Activated CD4-positive, alpha-beta memory T cell treated with anti-CD3 and anti-CD28 coated beads, Interleukin-2, amount 10 ng/mL, durations not matched to agents 7 days and 5 days (primary cell): ENCODE measurements around the gene RIN1. TPM values are rescaled to one million over a fixed set of nuclear protein-coding genes. Genes with fewer than 3 reads are reported as not detected.

Experiments used
- CTCF ChIA-PET: fragments of 350-600 bp; sonication (Branson Sonifier 250); formaldehyde crosslinking; loops from one replicate; lab custom pipeline; 2021; ENCODE audit warnings: antibody characterized with exemption, inconsistent platforms; lab: Charles Lee
- POLR2A ChIA-PET: fragments of 350-600 bp; sonication (Branson Sonifier 250); formaldehyde crosslinking; loops from one replicate; lab custom pipeline; 2021; ENCODE audit warnings: antibody characterized with exemption; lab: Charles Lee
- DNase-seq: peaks from one replicate; pipeline ENCODE4 v3.0.0-alpha.2; 2020
- H3K27ac Mint-ChIP-seq: one replicate; pipeline ENCODE4 v1.8.0; 2021; ENCODE audit warnings: mild to moderate bottlenecking, mixed read lengths
- H3K27me3 Mint-ChIP-seq: one replicate; pipeline ENCODE4 v1.8.0; 2021; ENCODE audit warnings: mixed read lengths
- H3K36me3 Mint-ChIP-seq: one replicate; pipeline ENCODE4 v1.8.0; 2021; ENCODE audit warnings: low read depth, mixed read lengths
- H3K4me1 Mint-ChIP-seq: one replicate; pipeline ENCODE4 v1.8.0; 2021; ENCODE audit warnings: mixed read lengths
- H3K4me3 Mint-ChIP-seq: one replicate; pipeline ENCODE4 v1.8.0; 2021; ENCODE audit warnings: mild to moderate bottlenecking, mixed read lengths
- H3K9me3 Mint-ChIP-seq: one replicate; pipeline ENCODE4 v1.8.0; 2021; ENCODE audit warnings: mixed read lengths
- total RNA-seq, 2 experiments: library from RNA; stranded (reverse); gene quantifications; one replicate each; pipeline ENCODE4 v1.2.3, GENCODE V29; 2021

RIN1 gene
- total RNA-seq, 2 experiments from 2014 or later: 0.43 to 0.73 TPM

- DNase-seq: no peak
- H3K36me3 Mint-ChIP-seq: no peaks in the 10 kb centered on the region
- no peaks in the 10 kb centered on the region for H3K9me3 Mint-ChIP-seq
- no peak overlapping the region for H3K4me3 Mint-ChIP-seq
- ChIA-PET CTCF (no interaction called here), POLR2A (no interaction called here)
- peaks cover 54% of the 10 kb centered on the region for H3K4me1 Mint-ChIP-seq
- H3K27me3 Mint-ChIP-seq: peaks cover 8% of the 10 kb centered on the region
- H3K27ac Mint-ChIP-seq: no peak overlapping the region
These were observed 50.8 kb downstream of the RIN1 start for GRCh38 chr11:66285250-66285947.

- POLR2A ChIA-PET: no interaction called here
- CTCF ChIA-PET: interaction anchor here (0.7 to 4.6 kb wide), 2 partner anchors 15 to 925 kb away, joined by 3 to 44 read pairs; partner anchors contain the start of gene RAB1B
- H3K36me3 Mint-ChIP-seq: no peaks in the 10 kb centered on the region
- H3K4me3 Mint-ChIP-seq: no peak overlapping the region
- peaks cover 7% of the 10 kb centered on the region for H3K27me3 Mint-ChIP-seq
- H3K27ac Mint-ChIP-seq: no peak overlapping the region
- H3K4me1 Mint-ChIP-seq: peaks cover 47% of the 10 kb centered on the region
- no peak for DNase-seq
- H3K9me3 Mint-ChIP-seq: no peaks in the 10 kb centered on the region
These were observed 51.6 kb downstream of the RIN1 start for GRCh38 chr11:66284526-66285078.

- Mint-ChIP-seq H3K27me3 (peaks cover 15% of the 10 kb centered on the region), H3K4me3 (no peak overlapping the region), H3K36me3 (no peaks in the 10 kb centered on the region), H3K4me1 (peaks cover 48% of the 10 kb centered on the region), H3K27ac (no peak overlapping the region), H3K9me3 (no peaks in the 10 kb centered on the region)
- ChIA-PET CTCF (interaction anchor here (0.6 to 4.6 kb wide), 5 partner anchors 14 to 230 kb away, joined by 4 to 44 read pairs (median 4); partner anchors contain the start of gene RAB1B), POLR2A (interaction anchor here (5.5 kb wide), 1 partner anchor 14 kb away, joined by 78 read pairs; the partner anchor contains the start of gene RAB1B)
- DNase-seq: no peak
These were observed 52.7 kb downstream of the RIN1 start for GRCh38 chr11:66283461-66284105.

GRCh38 chr11:66282468-66283455, 53.5 kb downstream of the RIN1 start:
- no peaks in the 10 kb centered on the region for H3K9me3 Mint-ChIP-seq
- no peaks in the 10 kb centered on the region for H3K36me3 Mint-ChIP-seq
- peak overlapping the region; percentile 58 for H3K27ac Mint-ChIP-seq
- ChIA-PET POLR2A (interaction anchor here (0.7 to 5.5 kb wide), 4 partner anchors 13 to 139 kb away, joined by 3 to 78 read pairs (median 4); partner anchors contain the start of gene RAB1B), CTCF (interaction anchor here (0.6 to 4.6 kb wide), 8 partner anchors 13 to 229 kb away, joined by 3 to 44 read pairs (median 4); partner anchors contain the start of gene RAB1B)
- peaks cover 16% of the 10 kb centered on the region for H3K27me3 Mint-ChIP-seq
- peaks cover 43% of the 10 kb centered on the region for H3K4me1 Mint-ChIP-seq
- H3K4me3 Mint-ChIP-seq: no peak overlapping the region
- peak; percentile 99 for DNase-seq

Other genes starting within 250 kb of the RIN1 start
- gene KLC2, start 78.7 kb downstream of the RIN1 start, total RNA-seq: 10 to 100 TPM; 32.8 to 33.9 TPM
- gene RAB1B, start 67.8 kb downstream of the RIN1 start, total RNA-seq: 100 to 1,000 TPM; 146 to 150 TPM
- gene CNIH2, start 58.3 kb downstream of the RIN1 start, total RNA-seq: 1 to 10 TPM; 1.9 to 2.1 TPM
- 10 to 100 TPM; 49.5 to 52.5 TPM for gene YIF1A, start 47.3 kb downstream of the RIN1 start, total RNA-seq
- not detected for gene TMEM151A, start 44.5 kb downstream of the RIN1 start, total RNA-seq
- not detected for gene CD248, start 19.4 kb downstream of the RIN1 start, total RNA-seq
- gene BRMS1, start 8.7 kb upstream of the RIN1 start, total RNA-seq: 10 to 100 TPM; 39.7 to 40.4 TPM
- gene B4GAT1, start 11.2 kb upstream of the RIN1 start, total RNA-seq: 1 to 10 TPM; 8.4 to 8.7 TPM
- gene SLC29A2, start 35.3 kb upstream of the RIN1 start, total RNA-seq: 1 to 10 TPM; 8.4 to 9.0 TPM
- gene NPAS4, start 84.6 kb upstream of the RIN1 start, total RNA-seq: under 1 TPM in 1 of 2 experiments, not detected in 1; 0.20 TPM
- 10 to 100 TPM; 44.2 to 55.3 TPM for gene MRPL11, start 102.4 kb upstream of the RIN1 start, total RNA-seq
- 1 to 10 TPM; 6.8 to 7.5 TPM for gene PELI3, start 130.5 kb upstream of the RIN1 start, total RNA-seq
- 10 to 100 TPM; 59.3 to 60.6 TPM for gene DPP3, start 144.0 kb upstream of the RIN1 start, total RNA-seq
- gene BBS1, start 174.2 kb upstream of the RIN1 start, total RNA-seq: 10 to 100 TPM; 16.8 to 16.9 TPM
- gene ZDHHC24, start 209.6 kb upstream of the RIN1 start, total RNA-seq: 10 to 100 TPM; 25.9 to 26.0 TPM
- under 1 TPM; 0.30 to 0.35 TPM for gene ACTN3, start 210.5 kb upstream of the RIN1 start, total RNA-seq
- 1 to 10 TPM; 3.7 to 4.3 TPM for gene CTSF, start 232.2 kb upstream of the RIN1 start, total RNA-seq